ENCODE results near the gene PGBD2.
A peak's percentile ranks its signal among the peaks of the same experiment; 100 is the strongest.

- TF ChIP-seq, protein P1, sequence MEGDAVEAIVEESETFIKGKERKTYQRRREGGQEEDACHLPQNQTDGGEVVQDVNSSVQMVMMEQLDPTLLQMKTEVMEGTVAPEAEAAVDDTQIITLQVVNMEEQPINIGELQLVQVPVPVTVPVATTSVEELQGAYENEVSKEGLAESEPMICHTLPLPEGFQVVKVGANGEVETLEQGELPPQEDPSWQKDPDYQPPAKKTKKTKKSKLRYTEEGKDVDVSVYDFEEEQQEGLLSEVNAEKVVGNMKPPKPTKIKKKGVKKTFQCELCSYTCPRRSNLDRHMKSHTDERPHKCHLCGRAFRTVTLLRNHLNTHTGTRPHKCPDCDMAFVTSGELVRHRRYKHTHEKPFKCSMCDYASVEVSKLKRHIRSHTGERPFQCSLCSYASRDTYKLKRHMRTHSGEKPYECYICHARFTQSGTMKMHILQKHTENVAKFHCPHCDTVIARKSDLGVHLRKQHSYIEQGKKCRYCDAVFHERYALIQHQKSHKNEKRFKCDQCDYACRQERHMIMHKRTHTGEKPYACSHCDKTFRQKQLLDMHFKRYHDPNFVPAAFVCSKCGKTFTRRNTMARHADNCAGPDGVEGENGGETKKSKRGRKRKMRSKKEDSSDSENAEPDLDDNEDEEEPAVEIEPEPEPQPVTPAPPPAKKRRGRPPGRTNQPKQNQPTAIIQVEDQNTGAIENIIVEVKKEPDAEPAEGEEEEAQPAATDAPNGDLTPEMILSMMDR (conservative IDR thresholded peaks at IDR 0.05; ENCODE audit: low read depth, low read length), result 0 out of 2 replicates have a peak, but pooled peaks have one; percentile 38
- TF ChIP-seq EZH2 (IDR thresholded peaks at IDR 0.05; ENCODE audit: borderline replicate concordance, low read depth, low read length, poor library complexity, severe bottlenecking), result no peak
Observed at GRCh38 chr1:248884632-248885295, 21.3 kb upstream of the PGBD2 start.
